H9 (cell line): Measurements from ENCODE around the gene ANO2. TPM values are rescaled to one million over a fixed set of nuclear protein-coding genes. Genes with fewer than 3 reads are reported as not detected.

ENCODE experiments used
- DNase-seq: peaks from one replicate; pipeline ENCODE4 v3.0.0-alpha.2; 2017
- H2AFZ ChIP-seq: one replicate; pipeline ENCODE4 v1.6.1; 2013; ENCODE audit warnings: mild to moderate bottlenecking, low read length, control low read depth, moderate library complexity
- H2AK5ac ChIP-seq: 2 replicates; pipeline ENCODE4 v1.6.1; 2013; ENCODE audit warnings: low read length, control low read depth, mixed read lengths; ENCODE audit not compliant: insufficient read length
- H2BK120ac ChIP-seq: one replicate; pipeline ENCODE4 v1.6.1; 2013; ENCODE audit warnings: low read depth, mild to moderate bottlenecking, low read length, control low read depth, inconsistent platforms; ENCODE audit not compliant: poor library complexity, severe bottlenecking
- H2BK12ac ChIP-seq: 2 replicates; pipeline ENCODE4 v1.6.1; 2013; ENCODE audit warnings: low read length, control low read depth, mixed read lengths, low read depth; ENCODE audit not compliant: insufficient read length
- H2BK15ac ChIP-seq: 2 replicates; pipeline ENCODE4 v1.6.1; 2013; ENCODE audit warnings: low read depth, low read length, control low read depth
- H2BK20ac ChIP-seq: one replicate; pipeline ENCODE4 v1.6.1; 2013; ENCODE audit warnings: low read depth, mild to moderate bottlenecking, low read length, control low read depth, inconsistent platforms; ENCODE audit not compliant: poor library complexity, severe bottlenecking
- H2BK5ac ChIP-seq: 2 replicates; pipeline ENCODE4 v1.6.1; 2013; ENCODE audit warnings: low read length, control low read depth, mixed read lengths; ENCODE audit not compliant: insufficient read length
- H3K14ac ChIP-seq: 2 replicates; pipeline ENCODE4 v1.6.1; 2013; ENCODE audit warnings: low read length, control low read depth; ENCODE audit not compliant: insufficient read depth
- H3K18ac ChIP-seq: 2 replicates; pipeline ENCODE4 v1.6.1; 2013; ENCODE audit warnings: low read depth, mild to moderate bottlenecking, mixed read lengths, low read length, control low read depth; ENCODE audit not compliant: insufficient read length
- H3K23ac ChIP-seq: 2 replicates; pipeline ENCODE4 v1.6.1; 2013; ENCODE audit warnings: low read length, control low read depth, mixed read lengths, low read depth; ENCODE audit not compliant: insufficient read length
- H3K23me2 ChIP-seq: 2 replicates; pipeline ENCODE4 v1.6.1; 2013; ENCODE audit warnings: low read depth, mild to moderate bottlenecking, mixed read lengths, low read length, control low read depth; ENCODE audit not compliant: insufficient read length, poor library complexity, severe bottlenecking
- H3K27ac ChIP-seq: 2 replicates; pipeline ENCODE4 v1.5.1; 2013; ENCODE audit warnings: low read length, control low read depth, mixed read lengths, low read depth; ENCODE audit not compliant: insufficient read length
- H3K27me3 ChIP-seq: 2 replicates; pipeline ENCODE4 v1.6.1; 2013; ENCODE audit warnings: low read length, control low read depth, inconsistent platforms; ENCODE audit not compliant: insufficient read depth
- H3K4ac ChIP-seq: 2 replicates; pipeline ENCODE4 v1.6.1; 2013; ENCODE audit warnings: low read depth, mild to moderate bottlenecking, control low read depth, inconsistent platforms, low read length, moderate library complexity
- H3K4me1 ChIP-seq: 2 replicates; pipeline ENCODE4 v1.6.1; 2013; ENCODE audit warnings: low read length, control low read depth, inconsistent platforms; ENCODE audit not compliant: insufficient read depth
- H3K4me2 ChIP-seq: 2 replicates; pipeline ENCODE4 v1.6.1; 2013; ENCODE audit warnings: low read length, control low read depth, mixed read lengths; ENCODE audit not compliant: insufficient read length, insufficient read depth
- H3K56ac ChIP-seq: 2 replicates; pipeline ENCODE4 v1.6.1; 2013; ENCODE audit warnings: low read depth, mild to moderate bottlenecking, mixed read lengths, low read length, control low read depth; ENCODE audit not compliant: insufficient read length
- H3K79me1 ChIP-seq: 2 replicates; pipeline ENCODE4 v1.6.1; 2013; ENCODE audit warnings: low read depth, mild to moderate bottlenecking, moderate library complexity, low read length, control low read depth, inconsistent platforms; ENCODE audit not compliant: insufficient read depth, poor library complexity, severe bottlenecking
- H3K79me2 ChIP-seq: 2 replicates; pipeline ENCODE4 v1.6.1; 2013; ENCODE audit warnings: low read length, control low read depth, inconsistent platforms; ENCODE audit not compliant: insufficient read depth
- H3K9ac ChIP-seq: 2 replicates; pipeline ENCODE4 v1.6.1; 2013; ENCODE audit warnings: low read length, control low read depth, mixed read lengths; ENCODE audit not compliant: insufficient read length; ENCODE audit errors: extremely low read depth
- H3K9me3 ChIP-seq: one replicate; pipeline ENCODE4 v1.6.1; 2013; ENCODE audit warnings: low read depth, low read length, inconsistent platforms; ENCODE audit not compliant: control insufficient read depth
- H3T11ph ChIP-seq: one replicate; pipeline ENCODE4 v1.6.1; 2013; ENCODE audit warnings: mild to moderate bottlenecking, low read length, control low read depth, inconsistent platforms
- H4K20me1 ChIP-seq: one replicate; pipeline ENCODE4 v1.6.1; 2013; ENCODE audit not compliant: control insufficient read depth, insufficient read length, insufficient read depth
- H4K5ac ChIP-seq: 2 replicates; pipeline ENCODE4 v1.6.1; 2013; ENCODE audit warnings: low read depth, mild to moderate bottlenecking, mixed read lengths, low read length, control low read depth; ENCODE audit not compliant: insufficient read length
- H4K8ac ChIP-seq: replicated peaks from 2 replicates; pipeline ENCODE4 v1.6.1; 2013; ENCODE audit warnings: low read length, control low read depth, mixed read lengths, low read depth; ENCODE audit not compliant: insufficient read length
- H4K91ac ChIP-seq: 2 replicates; pipeline ENCODE4 v1.6.1; 2013; ENCODE audit warnings: low read depth, mild to moderate bottlenecking, moderate library complexity, mixed read lengths, low read length, control low read depth; ENCODE audit not compliant: insufficient read length
- H3K27ac Mint-ChIP-seq, 3 experiments: 2 replicates in 2 of 3; 3 replicates in 1 of 3; pipeline ENCODE4 v1.8.0; 2020 to 2021; ENCODE audit warnings: mixed read lengths in 3 of 3, mild to moderate bottlenecking in 1 of 3, moderate library complexity in 1 of 3
- H3K27me3 Mint-ChIP-seq: 2 replicates; pipeline ENCODE4 v1.8.0; 2021; ENCODE audit warnings: low read depth, mild to moderate bottlenecking, moderate library complexity, mixed read lengths
- H3K36me3 Mint-ChIP-seq, 3 experiments: 2 replicates in 2 of 3; 3 replicates in 1 of 3; pipeline ENCODE4 v1.8.0; 2020 to 2021; ENCODE audit warnings: low read depth in 3 of 3, mixed read lengths in 3 of 3; ENCODE audit not compliant: insufficient read depth in 1 of 3
- H3K4me1 Mint-ChIP-seq, 2 experiments: 2 replicates each; pipeline ENCODE4 v1.8.0; 2020; ENCODE audit warnings: mixed read lengths in 2 of 2
- H3K4me3 Mint-ChIP-seq, 2 experiments: 2 replicates in 1 of 2; 3 replicates in 1 of 2; pipeline ENCODE4 v1.8.0; 2020 to 2021; ENCODE audit warnings: mild to moderate bottlenecking in 2 of 2, mixed read lengths in 2 of 2, moderate library complexity in 1 of 2
- H3K9me3 Mint-ChIP-seq, 2 experiments: 2 replicates in 1 of 2; 3 replicates in 1 of 2; pipeline ENCODE4 v1.8.0; 2020; ENCODE audit warnings: mild to moderate bottlenecking in 2 of 2, mixed read lengths in 2 of 2, moderate library complexity in 1 of 2
- WGBS: extraction: QIAGEN DNeasy Blood & Tissue Kit; methylation state at CpG from one replicate; pipeline ENCODE4 v1.1.7; 2013; ENCODE audit warnings: missing lambda C conversion rate, low lambda C conversion rate, mixed read lengths; ENCODE audit not compliant: insufficient read length; ENCODE audit errors: extremely low coverage; 5-methylcytosine and 5-hydroxymethylcytosine counted together
- total RNA-seq: library from RNA; stranded (reverse); gene quantifications from 2 replicates; pipeline ENCODE4 v1.2.1, GENCODE V29; 2021
- TF ChIP-seq, protein P1 (sequence below): fragments of 200-600 bp; sonication (generic); conservative IDR thresholded peaks from 3 replicates; pipeline ENCODE4 v1.8.0; 2021; ENCODE audit warnings: antibody characterized with exemption, mild to moderate bottlenecking

ANO2 gene
- total RNA-seq, 1 experiment from 2014 or later, result 3.8 TPM

- H2BK12ac ChIP-seq, result no peak overlapping the region
- no peak overlapping the region for H3K18ac ChIP-seq
- H3K14ac ChIP-seq, result no peak overlapping the region
- H3K23ac ChIP-seq, result no peak overlapping the region
- no peaks in the 10 kb centered on the region; a peak in 1 of 7 replicates for H3K36me3 Mint-ChIP-seq
- H3T11ph ChIP-seq, result no peak overlapping the region
- no peaks in the 10 kb centered on the region; a peak in 1 of 5 replicates for H3K9me3 Mint-ChIP-seq
- no peak overlapping the region for H3K56ac ChIP-seq
- H2BK20ac ChIP-seq, result no peak overlapping the region
- TF ChIP-seq, protein P1, sequence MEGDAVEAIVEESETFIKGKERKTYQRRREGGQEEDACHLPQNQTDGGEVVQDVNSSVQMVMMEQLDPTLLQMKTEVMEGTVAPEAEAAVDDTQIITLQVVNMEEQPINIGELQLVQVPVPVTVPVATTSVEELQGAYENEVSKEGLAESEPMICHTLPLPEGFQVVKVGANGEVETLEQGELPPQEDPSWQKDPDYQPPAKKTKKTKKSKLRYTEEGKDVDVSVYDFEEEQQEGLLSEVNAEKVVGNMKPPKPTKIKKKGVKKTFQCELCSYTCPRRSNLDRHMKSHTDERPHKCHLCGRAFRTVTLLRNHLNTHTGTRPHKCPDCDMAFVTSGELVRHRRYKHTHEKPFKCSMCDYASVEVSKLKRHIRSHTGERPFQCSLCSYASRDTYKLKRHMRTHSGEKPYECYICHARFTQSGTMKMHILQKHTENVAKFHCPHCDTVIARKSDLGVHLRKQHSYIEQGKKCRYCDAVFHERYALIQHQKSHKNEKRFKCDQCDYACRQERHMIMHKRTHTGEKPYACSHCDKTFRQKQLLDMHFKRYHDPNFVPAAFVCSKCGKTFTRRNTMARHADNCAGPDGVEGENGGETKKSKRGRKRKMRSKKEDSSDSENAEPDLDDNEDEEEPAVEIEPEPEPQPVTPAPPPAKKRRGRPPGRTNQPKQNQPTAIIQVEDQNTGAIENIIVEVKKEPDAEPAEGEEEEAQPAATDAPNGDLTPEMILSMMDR, result no peak
- no peak overlapping the region for H2BK5ac ChIP-seq
- H3K4me1 Mint-ChIP-seq, result peaks cover 0 to 4% of the 10 kb centered on the region in 2 experiments; a peak in 1 of 4 replicates
- H2BK120ac ChIP-seq, result no peak overlapping the region
- H3K79me2 ChIP-seq, result no peaks in the 10 kb centered on the region
- no peak overlapping the region for H4K8ac ChIP-seq
- H3K4ac ChIP-seq, result no peak overlapping the region
- no peak overlapping the region for H2AK5ac ChIP-seq
- no peaks in the 10 kb centered on the region for H3K79me1 ChIP-seq
- no peak overlapping the region for H3K27ac Mint-ChIP-seq
- H3K4me3 Mint-ChIP-seq, result no peak overlapping the region
- no peak overlapping the region for H2BK15ac ChIP-seq
- no peaks in the 10 kb centered on the region for H3K4me1 ChIP-seq
- no peaks in the 10 kb centered on the region for H3K27me3 ChIP-seq
- H4K91ac ChIP-seq, result no peak overlapping the region
- H4K5ac ChIP-seq, result no peak overlapping the region
- no peak overlapping the region for H3K27ac ChIP-seq
- H4K20me1 ChIP-seq, result no peaks in the 10 kb centered on the region
- H3K27me3 Mint-ChIP-seq, result peaks cover 10% of the 10 kb centered on the region
- no peak for DNase-seq
- H3K4me2 ChIP-seq, result no peak overlapping the region
- H3K9me3 ChIP-seq, result no peaks in the 10 kb centered on the region
- WGBS, result no CpG with 5 or more reads among the region's 5 CpGs
- H2AFZ ChIP-seq, result no peak overlapping the region
- H3K23me2 ChIP-seq, result no peaks in the 10 kb centered on the region
- H3K9ac ChIP-seq, result no peak overlapping the region
Measured at GRCh38 chr12:5956987-5957386, 11.9 kb upstream of the ANO2 start.
